Stomach (tissue), 4 donors: Measurements from ENCODE around the gene DGAT2.

Experiments
- EP300 ChIP-seq: sonication (generic); formaldehyde crosslinking; IDR thresholded peaks from one replicate; pipeline ENCODE4 v1.6.1; 2017; ENCODE audit warnings: antibody characterized with exemption
- TF ChIP-seq, protein P1 (sequence below), 7 experiments: fragments of 450-650 bp in 4 of 7; fragments of 200-600 bp in 3 of 7; sonication (generic) in 3 of 7; IDR thresholded peaks; one replicate each; pipeline ENCODE4 v1.5.1; 2016 to 2019; ENCODE audit warnings: antibody characterized with exemption in 7 of 7, control low read depth in 2 of 7, mild to moderate bottlenecking in 1 of 7

DNA sequence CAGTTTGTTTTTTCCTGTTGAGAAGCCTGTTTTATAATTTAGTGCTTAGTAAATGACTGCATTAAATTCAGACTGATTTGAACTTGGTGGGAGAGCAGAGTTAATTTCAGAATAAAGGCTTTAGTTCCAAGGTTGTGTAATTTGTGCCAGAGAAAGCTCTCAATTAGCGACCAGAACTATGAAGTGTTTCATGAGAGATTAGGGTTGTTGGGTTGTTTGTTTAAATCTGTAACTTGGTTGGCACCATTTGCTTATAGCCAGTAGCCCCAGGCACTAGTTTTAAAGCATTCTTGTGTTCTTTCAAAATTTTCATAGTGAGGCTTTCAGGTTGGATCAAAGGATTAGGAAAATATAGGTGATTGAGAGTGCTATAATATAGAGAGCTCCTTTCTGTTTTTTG is 71.9 kb downstream of the DGAT2 start:
- TF ChIP-seq, protein P1, sequence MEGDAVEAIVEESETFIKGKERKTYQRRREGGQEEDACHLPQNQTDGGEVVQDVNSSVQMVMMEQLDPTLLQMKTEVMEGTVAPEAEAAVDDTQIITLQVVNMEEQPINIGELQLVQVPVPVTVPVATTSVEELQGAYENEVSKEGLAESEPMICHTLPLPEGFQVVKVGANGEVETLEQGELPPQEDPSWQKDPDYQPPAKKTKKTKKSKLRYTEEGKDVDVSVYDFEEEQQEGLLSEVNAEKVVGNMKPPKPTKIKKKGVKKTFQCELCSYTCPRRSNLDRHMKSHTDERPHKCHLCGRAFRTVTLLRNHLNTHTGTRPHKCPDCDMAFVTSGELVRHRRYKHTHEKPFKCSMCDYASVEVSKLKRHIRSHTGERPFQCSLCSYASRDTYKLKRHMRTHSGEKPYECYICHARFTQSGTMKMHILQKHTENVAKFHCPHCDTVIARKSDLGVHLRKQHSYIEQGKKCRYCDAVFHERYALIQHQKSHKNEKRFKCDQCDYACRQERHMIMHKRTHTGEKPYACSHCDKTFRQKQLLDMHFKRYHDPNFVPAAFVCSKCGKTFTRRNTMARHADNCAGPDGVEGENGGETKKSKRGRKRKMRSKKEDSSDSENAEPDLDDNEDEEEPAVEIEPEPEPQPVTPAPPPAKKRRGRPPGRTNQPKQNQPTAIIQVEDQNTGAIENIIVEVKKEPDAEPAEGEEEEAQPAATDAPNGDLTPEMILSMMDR (IDR thresholded peaks at IDR 0.05), result no peak
- no peak for TF ChIP-seq EP300
